GM19463 (cell line): ENCODE data around the gene NRP1.

ENCODE experiments used
- ATAC-seq: cut with Tn5 transposase; IDR thresholded peaks from one replicate; pipeline ENCODE4 v1.9.1; 2021; ENCODE audit warnings: mild to moderate bottlenecking, moderate library complexity; ENCODE audit not compliant: unreplicated experiment

Gene NRP1

GRCh38 chr10:33192190-33192589 is 142.3 kb downstream of the NRP1 start:
- ATAC-seq: no peak

- ATAC-seq: no peak
Observed at GRCh38 chr10:33190406-33190805, 144.1 kb downstream of the NRP1 start.

GRCh38 chr10:33189808-33190207 is 144.7 kb downstream of the NRP1 start:
- ATAC-seq: no peak

- ATAC-seq: no peak
Observed at GRCh38 chr10:33189363-33189762, 145.1 kb downstream of the NRP1 start.

GRCh38 chr10:33187427-33187999 is 147.0 kb downstream of the NRP1 start:
- no peak for ATAC-seq

GRCh38 chr10:33186150-33186549 is 148.3 kb downstream of the NRP1 start:
- no peak for ATAC-seq

GRCh38 chr10:33183655-33184054 is 150.8 kb downstream of the NRP1 start:
- no peak for ATAC-seq

- ATAC-seq: no peak
Observed at GRCh38 chr10:33180921-33181320, 153.5 kb downstream of the NRP1 start.

- ATAC-seq: no peak
Observed at GRCh38 chr10:33180390-33180789, 154.1 kb downstream of the NRP1 start.

GRCh38 chr10:33179067-33179466 is 155.4 kb downstream of the NRP1 start:
- no peak for ATAC-seq

GRCh38 chr10:33178026-33178755 is 156.3 kb downstream of the NRP1 start:
- ATAC-seq: no peak

- ATAC-seq: no peak
Observed at GRCh38 chr10:33176688-33177087, 157.8 kb downstream of the NRP1 start.

- no peak for ATAC-seq
Observed at GRCh38 chr10:33174674-33175434, 159.6 kb downstream of the NRP1 start.

- ATAC-seq: no peak
Observed at GRCh38 chr10:33165911-33166310, 168.6 kb downstream of the NRP1 start.

- ATAC-seq: no peak
Observed at GRCh38 chr10:33164060-33164709, 170.3 kb downstream of the NRP1 start.

GRCh38 chr10:33162248-33162575 is 172.3 kb downstream of the NRP1 start:
- no peak for ATAC-seq

- no peak for ATAC-seq
Observed at GRCh38 chr10:33161550-33162247, 172.8 kb downstream of the NRP1 start.

GRCh38 chr10:33160151-33160550 is 174.3 kb downstream of the NRP1 start:
- ATAC-seq: no peak

- no peak for ATAC-seq
Observed at GRCh38 chr10:33157103-33157502, 177.4 kb downstream of the NRP1 start.

GRCh38 chr10:33155720-33156638 is 178.5 kb downstream of the NRP1 start:
- ATAC-seq: peak; percentile 80
